Fibroblast of skin of back (primary cell): ENCODE data around the gene CDH4.

Experiments used
- DNase-seq: peaks from one replicate; pipeline ENCODE4 v3.0.0-alpha.2; 2013

Gene CDH4

GRCh38 chr20:61499859-61500554 lies 247.9 kb downstream of the CDH4 start:
- peak; percentile 17 for DNase-seq

DNA sequence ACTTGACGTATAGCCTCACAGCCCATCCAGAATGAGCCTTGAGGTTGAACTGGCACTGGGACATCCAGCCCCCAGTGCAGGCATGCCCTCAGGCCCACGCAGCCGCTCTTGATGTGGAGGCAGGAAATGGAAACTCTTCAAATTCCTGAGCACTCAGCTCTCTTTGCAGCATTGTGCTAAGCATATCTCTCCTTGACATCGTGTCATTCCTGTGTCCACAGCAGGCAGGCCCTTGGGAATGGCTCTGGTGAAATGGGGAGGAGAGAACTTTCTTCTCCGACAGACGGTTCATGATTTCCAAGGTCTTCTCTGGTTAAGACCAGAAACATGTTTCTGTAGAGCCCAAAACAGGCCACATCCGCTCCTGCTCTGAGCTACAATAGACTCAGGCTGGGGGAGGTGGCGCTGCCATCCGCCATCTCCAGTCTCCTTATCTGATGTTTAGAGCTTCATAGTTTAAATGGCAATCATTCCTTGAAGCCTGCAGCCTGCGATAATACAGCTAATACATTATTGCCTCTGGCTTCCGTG lies 248.8 kb downstream of the CDH4 start:
- peak; percentile 35 for DNase-seq

DNA sequence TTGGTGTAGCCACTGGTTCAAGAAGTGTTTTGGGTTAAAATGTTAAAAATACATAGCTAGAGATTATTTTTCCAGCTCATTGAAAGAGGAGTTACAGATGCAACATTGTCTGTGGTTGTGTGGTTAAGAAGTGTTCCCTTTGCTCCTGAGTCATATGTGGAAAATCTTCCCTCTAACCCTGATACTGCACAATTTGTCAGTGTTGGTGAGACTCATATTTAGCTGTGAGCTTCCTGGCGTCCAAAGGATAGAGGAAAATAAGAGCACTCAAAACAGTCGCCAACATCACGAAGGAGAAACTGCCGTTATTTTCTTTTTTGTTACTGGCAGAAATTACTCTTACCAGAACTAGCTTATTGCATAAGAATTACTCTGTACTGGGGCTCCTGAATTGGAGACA lies 250.4 kb downstream of the CDH4 start:
- DNase-seq: peak; percentile 14

GRCh38 chr20:61503106-61503505 lies 251.0 kb downstream of the CDH4 start:
- DNase-seq: no peak

DNA sequence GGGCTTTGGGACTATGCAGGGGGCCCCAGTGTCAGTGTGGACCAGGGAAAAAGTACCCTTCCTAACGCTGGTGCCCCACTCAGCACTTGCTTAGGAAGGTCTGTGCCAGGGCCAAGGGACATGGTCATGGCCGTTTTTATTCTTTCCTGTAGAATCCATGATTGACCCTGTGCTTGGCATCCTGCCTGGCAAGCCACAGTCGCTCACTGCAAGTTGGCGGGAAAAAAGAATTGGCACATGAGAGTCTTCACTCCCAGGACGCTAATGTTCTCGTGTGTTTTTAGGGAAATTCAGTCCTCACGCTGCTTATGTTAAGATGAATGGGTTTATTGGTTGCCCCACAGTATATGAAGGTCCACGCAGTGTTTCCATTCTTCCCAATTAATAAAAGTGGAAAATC lies 253.4 kb downstream of the CDH4 start:
- DNase-seq: no peak

- DNase-seq: no peak
Measured at GRCh38 chr20:61507778-61508177, 255.7 kb downstream of the CDH4 start.

- no peak for DNase-seq
Measured at GRCh38 chr20:61508301-61509096, 256.4 kb downstream of the CDH4 start.

DNA sequence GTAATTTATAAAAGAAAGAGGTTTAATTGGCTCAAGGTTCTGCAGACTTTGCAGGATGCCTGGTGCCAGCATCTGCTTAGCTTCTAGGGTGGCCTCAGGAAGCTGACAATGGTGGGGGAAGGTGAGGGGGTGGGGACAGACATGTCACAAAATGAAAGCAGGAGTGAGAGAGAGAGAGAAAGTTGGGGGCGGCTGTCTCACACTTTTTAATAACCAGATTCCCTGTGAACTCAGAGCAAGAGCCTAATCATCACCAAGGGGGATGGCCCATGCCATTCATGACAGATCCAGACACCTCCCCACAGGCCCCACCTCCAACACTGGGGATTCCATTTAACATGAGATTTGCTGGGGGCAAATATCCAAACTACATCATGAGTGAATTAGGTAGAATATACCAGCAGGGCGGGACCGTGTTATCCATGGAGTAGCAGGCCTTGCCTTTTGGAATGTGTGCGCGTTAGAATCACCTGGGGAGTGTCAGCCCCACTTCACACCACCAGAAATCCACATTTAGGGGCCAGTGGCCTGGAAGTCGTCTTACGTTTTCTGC lies 258.8 kb downstream of the CDH4 start:
- no peak for DNase-seq

GRCh38 chr20:61512475-61512874 lies 260.4 kb downstream of the CDH4 start:
- no peak for DNase-seq

DNA sequence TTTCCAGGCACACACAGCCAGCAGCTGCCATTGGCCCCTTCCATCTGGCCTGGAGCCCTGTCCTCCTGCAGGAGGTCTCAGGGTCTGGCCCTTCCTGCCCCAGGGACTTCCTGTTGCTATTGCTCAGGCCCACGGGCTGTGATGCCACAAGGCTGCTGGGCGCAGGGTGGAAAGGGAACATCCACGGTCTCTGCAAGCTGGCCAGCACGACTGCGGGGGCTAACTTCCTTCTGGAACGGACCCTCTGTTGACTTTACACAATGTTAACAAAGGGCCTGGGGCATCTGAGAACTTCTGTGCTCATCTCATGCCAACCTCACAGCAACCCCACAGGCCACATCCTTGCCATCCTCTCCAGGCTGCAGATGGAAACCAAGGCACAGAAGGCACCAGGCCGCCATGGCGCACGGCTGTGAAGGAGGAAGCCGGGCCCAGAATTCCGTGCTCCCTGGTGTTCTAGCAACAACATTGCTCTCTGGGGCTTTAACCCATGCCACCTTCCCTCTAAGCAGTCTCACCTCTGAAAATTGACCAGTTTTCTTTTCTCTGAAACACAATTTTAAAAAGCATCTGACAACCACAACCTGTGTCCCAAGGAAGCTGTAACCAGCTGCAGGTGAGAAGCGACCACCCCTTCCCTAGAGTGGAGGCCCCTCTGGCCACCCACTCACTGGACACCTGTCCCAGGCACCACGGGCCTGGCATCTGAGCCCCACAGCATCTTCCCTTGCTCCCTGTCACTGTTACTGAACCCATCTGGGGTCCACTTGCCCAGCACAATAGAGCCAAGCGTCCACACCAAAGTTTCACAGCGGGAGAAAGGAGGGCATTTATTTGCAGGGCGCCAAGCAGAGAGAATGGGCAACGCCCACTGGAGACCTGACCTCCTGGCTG lies 261.3 kb downstream of the CDH4 start:
- DNase-seq: no peak

DNA sequence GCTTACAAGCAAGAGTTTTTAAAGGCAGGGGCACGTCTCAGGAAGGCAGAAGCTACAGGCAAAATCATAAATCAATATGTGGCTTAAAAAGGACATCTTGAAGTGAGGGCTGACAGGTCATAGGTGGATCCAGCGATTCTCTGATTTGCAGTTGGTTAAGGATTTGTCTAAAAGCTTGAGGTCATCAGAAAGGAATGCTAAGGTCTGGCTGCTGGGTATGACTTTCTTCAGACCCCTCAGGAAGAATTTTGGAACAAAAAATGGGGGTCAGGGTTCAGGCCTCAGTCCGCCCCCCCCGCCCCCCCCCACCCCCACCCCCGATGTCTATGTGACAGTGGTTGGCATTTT lies 261.9 kb downstream of the CDH4 start:
- DNase-seq: no peak

DNA sequence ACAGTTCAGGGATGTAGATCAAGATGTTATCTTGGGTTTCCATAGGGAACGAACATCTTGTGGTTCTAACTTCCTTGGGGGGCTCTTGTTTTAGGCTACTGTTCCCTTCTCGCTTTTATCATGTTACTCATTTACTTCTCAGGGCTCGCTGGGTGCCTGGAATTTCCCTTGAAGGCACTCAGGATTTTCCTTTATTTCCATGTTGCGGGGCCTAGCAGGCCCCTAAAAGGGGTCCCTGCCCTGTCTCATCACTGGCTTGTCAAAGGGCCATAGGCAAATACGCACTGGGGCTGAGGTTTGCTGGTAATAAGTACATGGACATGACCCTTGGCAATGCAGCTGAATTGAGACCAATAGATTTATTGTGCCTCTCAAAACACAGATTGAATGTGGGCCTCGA lies 262.3 kb downstream of the CDH4 start:
- DNase-seq: no peak

- no peak for DNase-seq
Measured at GRCh38 chr20:61514805-61515505, 262.9 kb downstream of the CDH4 start.

GRCh38 chr20:61515922-61516321 lies 263.9 kb downstream of the CDH4 start:
- no peak for DNase-seq

GRCh38 chr20:61516346-61517208 lies 264.5 kb downstream of the CDH4 start:
- DNase-seq: no peak

- no peak for DNase-seq
Measured at GRCh38 chr20:61517419-61517818, 265.4 kb downstream of the CDH4 start.

DNA sequence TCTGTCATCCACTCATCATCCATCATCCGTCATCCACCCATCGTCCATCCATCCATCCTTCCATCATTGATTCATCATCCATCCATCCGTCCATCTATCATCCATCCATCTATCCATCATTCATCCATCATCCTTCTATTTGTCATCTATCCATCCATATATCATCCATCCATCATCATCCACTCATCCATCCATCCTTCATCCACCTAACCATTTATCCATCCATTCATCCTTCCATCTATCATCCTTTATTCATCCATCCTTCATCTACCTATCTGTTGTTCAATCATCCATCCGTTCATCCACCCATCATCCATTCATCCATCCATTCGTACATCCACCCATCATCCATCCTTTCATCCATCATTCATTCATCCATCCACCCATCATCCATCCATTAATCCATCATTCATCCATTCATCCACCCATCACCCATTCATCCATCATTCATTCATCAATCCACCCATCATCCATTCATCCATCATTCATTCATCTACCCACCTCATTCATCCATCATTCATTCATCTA lies 266.4 kb downstream of the CDH4 start:
- DNase-seq: no peak

- DNase-seq: no peak
Measured at GRCh38 chr20:61519488-61519887, 267.4 kb downstream of the CDH4 start.

DNA sequence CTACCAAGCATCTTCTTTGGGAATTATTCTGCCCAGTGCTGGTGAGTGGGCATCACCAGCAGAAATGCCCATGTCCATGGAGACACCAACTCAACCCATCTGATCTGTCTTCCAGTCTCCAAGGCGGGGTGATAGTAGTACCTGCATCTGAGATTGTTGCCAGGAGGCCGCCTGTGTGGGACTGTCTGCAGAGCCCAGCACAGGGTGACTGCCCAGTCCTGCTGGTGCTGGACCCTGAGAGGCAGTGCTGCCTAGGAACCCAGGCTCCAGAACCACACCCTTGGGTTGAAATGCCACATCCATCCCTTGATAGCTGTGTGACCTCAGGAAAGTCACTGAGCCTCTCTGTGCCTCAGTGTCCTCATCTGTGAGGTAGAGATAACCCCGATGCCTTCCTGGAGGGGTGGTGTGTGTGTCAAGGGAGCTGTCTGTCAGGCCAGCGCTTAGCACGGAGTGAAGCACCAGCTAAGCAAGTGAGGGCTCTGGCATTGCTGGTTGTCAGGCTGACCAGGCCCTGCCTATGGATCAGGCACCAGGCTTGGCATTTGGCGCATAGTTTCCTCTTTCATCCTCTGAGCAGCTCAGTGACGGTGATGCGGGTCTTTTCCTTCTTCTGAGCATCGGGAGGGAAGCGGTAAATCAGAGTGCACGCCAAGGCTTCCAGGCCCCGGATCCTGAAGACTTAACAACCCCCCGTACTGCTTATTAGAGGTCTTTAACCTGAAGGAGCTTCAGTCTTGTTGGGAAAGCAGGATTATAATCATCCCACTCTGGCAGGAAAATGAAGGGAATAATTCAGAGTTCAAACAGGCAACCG lies 268.2 kb downstream of the CDH4 start:
- DNase-seq: no peak
